Measurements from ENCODE around the gene PREB. TPM values are rescaled to one million over a fixed set of nuclear protein-coding genes. Genes with fewer than 3 reads are reported as not detected.

Gene PREB
- total RNA-seq, 1 donor from 2014 or later, result 53.6 TPM

GRCh38 chr2:27094353-27094984 lies 40.0 kb downstream of the PREB start:
- Mint-ChIP-seq H3K4me3 (no peak overlapping the region), H3K27ac (peak overlapping the region; percentile 48), H3K27me3 (no peaks in the 10 kb centered on the region), H3K4me1 (ENCODE audit: unreplicated experiment) (peaks cover 17% of the 10 kb centered on the region), H3K9me3 (no peaks in the 10 kb centered on the region), H3K36me3 (no peaks in the 10 kb centered on the region)
- TF ChIP-seq, protein P1, sequence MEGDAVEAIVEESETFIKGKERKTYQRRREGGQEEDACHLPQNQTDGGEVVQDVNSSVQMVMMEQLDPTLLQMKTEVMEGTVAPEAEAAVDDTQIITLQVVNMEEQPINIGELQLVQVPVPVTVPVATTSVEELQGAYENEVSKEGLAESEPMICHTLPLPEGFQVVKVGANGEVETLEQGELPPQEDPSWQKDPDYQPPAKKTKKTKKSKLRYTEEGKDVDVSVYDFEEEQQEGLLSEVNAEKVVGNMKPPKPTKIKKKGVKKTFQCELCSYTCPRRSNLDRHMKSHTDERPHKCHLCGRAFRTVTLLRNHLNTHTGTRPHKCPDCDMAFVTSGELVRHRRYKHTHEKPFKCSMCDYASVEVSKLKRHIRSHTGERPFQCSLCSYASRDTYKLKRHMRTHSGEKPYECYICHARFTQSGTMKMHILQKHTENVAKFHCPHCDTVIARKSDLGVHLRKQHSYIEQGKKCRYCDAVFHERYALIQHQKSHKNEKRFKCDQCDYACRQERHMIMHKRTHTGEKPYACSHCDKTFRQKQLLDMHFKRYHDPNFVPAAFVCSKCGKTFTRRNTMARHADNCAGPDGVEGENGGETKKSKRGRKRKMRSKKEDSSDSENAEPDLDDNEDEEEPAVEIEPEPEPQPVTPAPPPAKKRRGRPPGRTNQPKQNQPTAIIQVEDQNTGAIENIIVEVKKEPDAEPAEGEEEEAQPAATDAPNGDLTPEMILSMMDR (conservative IDR thresholded peaks at IDR 0.05), result no peak
- DNase-seq (ENCODE audit: extremely low spot score, unreplicated experiment), result no peak

GRCh38 chr2:27093430-27094352 lies 40.7 kb downstream of the PREB start:
- peaks cover 17% of the 10 kb centered on the region for H3K4me1 Mint-ChIP-seq (ENCODE audit: unreplicated experiment)
- TF ChIP-seq, protein P1 (conservative IDR thresholded peaks at IDR 0.05), result no peak
- no peaks in the 10 kb centered on the region for H3K9me3 Mint-ChIP-seq
- DNase-seq (ENCODE audit: extremely low spot score, unreplicated experiment), result no peak
- H3K27ac Mint-ChIP-seq, result peak overlapping the region; percentile 48
- no peaks in the 10 kb centered on the region for H3K27me3 Mint-ChIP-seq
- H3K36me3 Mint-ChIP-seq, result no peaks in the 10 kb centered on the region
- H3K4me3 Mint-ChIP-seq, result no peak overlapping the region

DNA sequence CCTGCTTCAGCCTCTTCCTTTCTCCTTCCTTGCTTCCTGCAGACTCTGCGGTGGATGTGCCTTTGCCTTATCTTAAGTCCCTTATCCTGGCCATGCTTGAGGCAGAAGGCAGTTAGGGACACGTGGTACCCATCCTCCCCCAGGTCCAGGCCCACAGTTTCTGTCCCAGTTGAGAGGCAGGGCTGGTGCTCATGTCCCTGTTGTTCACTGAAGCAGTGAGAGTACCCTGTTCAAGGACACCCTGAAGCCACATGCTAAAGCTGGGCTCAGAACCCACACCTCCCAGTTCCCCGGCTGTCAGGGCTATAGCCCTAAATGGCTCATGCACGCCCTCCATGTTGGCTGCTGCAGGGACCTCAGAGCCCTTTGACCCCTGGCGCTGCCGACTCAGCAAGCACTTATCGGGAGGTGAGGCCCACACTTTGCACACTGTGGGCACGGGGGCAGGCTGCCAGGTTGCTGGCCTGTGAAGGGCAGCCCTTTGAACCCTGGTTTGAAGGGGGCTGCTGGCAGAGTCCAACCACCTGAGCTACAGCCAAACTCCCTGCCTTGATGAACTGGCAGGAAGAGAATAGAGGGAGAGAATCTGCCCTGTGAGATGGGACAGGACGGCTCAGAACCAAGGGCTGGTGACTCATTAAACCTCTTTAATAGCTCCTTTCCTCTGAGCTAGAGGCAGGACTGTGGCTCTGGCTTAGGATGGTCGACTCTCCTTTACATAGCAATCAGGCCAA lies 41.6 kb downstream of the PREB start:
- H3K4me1 Mint-ChIP-seq (ENCODE audit: unreplicated experiment), result peaks cover 17% of the 10 kb centered on the region
- TF ChIP-seq, protein P1 (conservative IDR thresholded peaks at IDR 0.05), result no peak
- no peaks in the 10 kb centered on the region for H3K9me3 Mint-ChIP-seq
- H3K27me3 Mint-ChIP-seq, result peaks cover 4% of the 10 kb centered on the region
- no peak overlapping the region for H3K4me3 Mint-ChIP-seq
- H3K36me3 Mint-ChIP-seq, result no peaks in the 10 kb centered on the region
- DNase-seq (ENCODE audit: extremely low spot score, unreplicated experiment), result no peak
- H3K27ac Mint-ChIP-seq, result peak overlapping the region; percentile 62

- DNase-seq (ENCODE audit: extremely low spot score, unreplicated experiment), result no peak
- peak overlapping the region; percentile 62 for H3K27ac Mint-ChIP-seq
- no peaks in the 10 kb centered on the region for H3K36me3 Mint-ChIP-seq
- TF ChIP-seq, protein P1 (conservative IDR thresholded peaks at IDR 0.05), result no peak
- H3K4me1 Mint-ChIP-seq (ENCODE audit: unreplicated experiment), result peaks cover 17% of the 10 kb centered on the region
- peaks cover 10% of the 10 kb centered on the region for H3K27me3 Mint-ChIP-seq
- H3K4me3 Mint-ChIP-seq, result no peak overlapping the region
- no peaks in the 10 kb centered on the region for H3K9me3 Mint-ChIP-seq
These were observed 42.4 kb downstream of the PREB start for GRCh38 chr2:27091746-27092695.
